ENCODE measurements around the gene DOK6.
"Not testable (repeated sequence)": the region's sequence is repeated elsewhere in the genome, so short reads cannot be mapped to it uniquely, and the experiment has no call there.

Gene DOK6

DNA sequence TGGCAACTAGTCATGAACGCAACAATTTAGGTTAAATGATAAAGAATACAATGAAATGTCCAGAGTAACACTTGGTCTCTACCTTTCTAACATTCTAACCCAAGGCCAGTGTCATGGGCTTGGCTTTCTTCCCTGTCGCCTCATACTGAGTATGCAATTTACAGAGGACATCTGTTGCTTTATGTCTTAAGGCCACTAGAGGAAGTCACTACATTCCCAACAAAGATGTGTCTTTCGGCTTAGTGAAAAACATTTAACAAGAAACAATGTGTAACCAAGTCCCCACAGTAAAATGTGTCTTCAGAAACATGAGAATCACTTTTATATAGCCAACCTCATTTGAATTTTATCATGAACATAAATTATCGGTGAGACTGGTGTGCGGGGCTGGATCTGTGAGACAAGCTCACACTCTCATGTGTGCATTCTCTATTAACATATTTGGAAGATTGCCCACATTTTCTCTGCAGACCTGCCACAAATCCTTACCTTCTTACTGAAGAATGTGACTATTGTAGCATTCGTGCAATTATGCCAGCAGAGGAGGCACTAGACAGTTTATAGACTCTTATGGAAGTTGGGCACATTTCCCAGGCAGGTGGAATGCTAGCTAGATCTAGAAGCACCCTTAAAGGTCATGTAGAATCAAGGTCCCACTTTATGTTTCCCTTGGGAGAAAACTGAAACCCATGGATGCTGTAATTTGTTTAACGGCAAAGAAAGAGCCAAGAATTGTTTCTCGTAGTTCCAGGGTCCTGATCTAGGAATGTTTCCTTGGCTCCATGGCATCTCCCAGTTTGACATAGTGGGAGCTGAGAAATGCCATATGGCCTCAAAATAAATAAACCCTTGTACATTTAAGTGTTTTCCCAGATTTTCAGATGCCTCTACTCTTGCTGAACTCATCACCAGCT, 445.2 kb downstream of the DOK6 start:
- H3K4me3 ChIP-seq (ENCODE audit: extremely low read depth, insufficient read depth, low read length, poor library complexity, severe bottlenecking), result no peak overlapping the region
- WGBS, 2 experiments (ENCODE audit: insufficient coverage in 2 of 2), result 85 to 93% methylated on average over 4 to 6 of the region's 8 CpGs
- no peaks in the 10 kb centered on the region for H3K36me3 ChIP-seq (ENCODE audit: control insufficient read depth, insufficient read depth, low read length)
- H3K4me1 ChIP-seq (ENCODE audit: control insufficient read depth, insufficient read depth, low read length, poor library complexity, severe bottlenecking), result no peaks in the 10 kb centered on the region
- no peaks in the 10 kb centered on the region for H3K9me3 ChIP-seq (ENCODE audit: control insufficient read depth, low read length)
- no peak overlapping the region for H3K27ac ChIP-seq (ENCODE audit: low read depth, low read length, severe bottlenecking)

DNA sequence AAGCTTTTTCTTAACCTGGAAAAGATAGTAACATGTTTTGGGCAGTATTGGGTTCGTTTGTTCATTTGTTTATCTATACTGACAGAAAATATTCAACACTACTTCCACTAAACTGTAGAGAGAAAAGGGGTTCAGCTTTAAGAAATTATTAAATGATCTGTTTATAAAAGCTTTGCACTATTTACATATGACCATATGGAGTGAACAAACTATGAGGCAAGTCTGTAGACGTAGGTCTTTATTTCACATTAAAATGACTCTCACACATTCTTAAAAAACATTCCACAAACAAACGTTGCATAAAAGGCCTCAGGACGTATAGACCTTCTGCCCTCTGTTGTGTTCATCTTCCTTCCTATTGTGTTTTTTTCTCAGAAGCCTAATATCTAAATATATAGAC, 452.4 kb downstream of the DOK6 start:
- Histone ChIP-seq H3K4me1 (ENCODE audit: control insufficient read depth, insufficient read depth, low read length, poor library complexity, severe bottlenecking) (no peaks in the 10 kb centered on the region), H3K36me3 (ENCODE audit: control insufficient read depth, insufficient read depth, low read length) (no peaks in the 10 kb centered on the region), H3K4me3 (ENCODE audit: extremely low read depth, insufficient read depth, low read length, poor library complexity, severe bottlenecking) (no peak overlapping the region), H3K27ac (ENCODE audit: low read depth, low read length, severe bottlenecking) (no peak overlapping the region), H3K9me3 (ENCODE audit: control insufficient read depth, low read length) (no peaks in the 10 kb centered on the region)
- 80 to 100% methylated on average over 2 to 3 of the region's 4 CpGs for WGBS, 2 experiments (ENCODE audit: insufficient coverage in 2 of 2)

GRCh38 chr18:69854455-69854854, 453.8 kb downstream of the DOK6 start:
- WGBS, 2 experiments (ENCODE audit: insufficient coverage in 2 of 2), result no CpG with 5 or more reads among the region's 1 CpG
- Histone ChIP-seq H3K36me3 (ENCODE audit: control insufficient read depth, insufficient read depth, low read length) (no peaks in the 10 kb centered on the region), H3K4me1 (ENCODE audit: control insufficient read depth, insufficient read depth, low read length, poor library complexity, severe bottlenecking) (no peaks in the 10 kb centered on the region), H3K27ac (ENCODE audit: low read depth, low read length, severe bottlenecking) (no peak overlapping the region), H3K9me3 (ENCODE audit: control insufficient read depth, low read length) (no peaks in the 10 kb centered on the region), H3K4me3 (ENCODE audit: extremely low read depth, insufficient read depth, low read length, poor library complexity, severe bottlenecking) (no peak overlapping the region)

DNA sequence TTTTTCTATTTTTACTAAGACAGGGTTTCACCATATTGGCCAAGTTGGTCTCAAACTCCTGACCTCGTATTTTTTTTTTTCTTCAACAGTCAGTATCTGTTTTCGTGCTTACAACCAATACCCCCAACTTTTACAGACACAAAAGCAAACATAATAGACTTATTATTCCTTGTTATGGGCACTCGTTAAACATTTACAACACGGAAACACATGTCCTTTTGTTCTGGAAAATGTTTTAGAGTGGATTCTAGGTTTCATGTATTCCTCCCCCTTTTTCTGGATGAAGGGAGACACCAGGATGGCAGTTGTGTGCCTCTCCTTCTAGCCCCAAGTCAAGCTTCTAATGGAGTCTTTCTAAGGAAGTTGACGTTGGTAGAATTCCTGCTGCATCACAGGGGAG, 458.2 kb downstream of the DOK6 start:
- 89 to 96% methylated on average over 2 to 3 of the region's 5 CpGs for WGBS, 2 experiments (ENCODE audit: insufficient coverage in 2 of 2)
- no peaks in the 10 kb centered on the region for H3K9me3 ChIP-seq (ENCODE audit: control insufficient read depth, low read length)
- no peaks in the 10 kb centered on the region for H3K36me3 ChIP-seq (ENCODE audit: control insufficient read depth, insufficient read depth, low read length)
- no peak overlapping the region for H3K4me3 ChIP-seq (ENCODE audit: extremely low read depth, insufficient read depth, low read length, poor library complexity, severe bottlenecking)
- H3K4me1 ChIP-seq (ENCODE audit: control insufficient read depth, insufficient read depth, low read length, poor library complexity, severe bottlenecking), result no peaks in the 10 kb centered on the region
- H3K27ac ChIP-seq (ENCODE audit: low read depth, low read length, severe bottlenecking), result no peak overlapping the region

DNA sequence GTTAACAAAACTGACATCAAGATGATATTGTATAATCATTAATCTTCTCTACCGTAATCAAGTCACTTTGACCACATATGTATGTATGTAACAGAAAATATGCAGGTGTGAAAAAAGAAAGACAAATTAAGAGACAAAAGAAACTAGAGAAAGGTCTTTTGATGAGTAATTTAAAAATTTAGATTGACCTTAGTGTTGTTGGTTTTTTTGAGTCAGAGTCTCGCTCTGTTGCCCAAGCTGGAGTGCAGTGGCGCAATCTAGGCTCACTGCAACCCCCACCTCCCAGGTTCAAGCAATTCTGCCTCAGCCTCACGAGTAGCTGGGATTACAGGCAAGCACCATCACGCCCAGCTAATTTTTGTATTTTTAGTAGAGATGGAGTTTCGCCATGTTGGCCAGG, 464.1 kb downstream of the DOK6 start:
- WGBS, 2 experiments (ENCODE audit: insufficient coverage in 2 of 2), result 83 to 85% methylated on average over 3 to 4 of the region's 6 CpGs
- not testable (repeated sequence) for H3K36me3 ChIP-seq (ENCODE audit: control insufficient read depth, insufficient read depth, low read length); H3K27ac ChIP-seq (ENCODE audit: low read depth, low read length, severe bottlenecking); H3K4me3 ChIP-seq (ENCODE audit: extremely low read depth, insufficient read depth, low read length, poor library complexity, severe bottlenecking); H3K4me1 ChIP-seq (ENCODE audit: control insufficient read depth, insufficient read depth, low read length, poor library complexity, severe bottlenecking); H3K9me3 ChIP-seq (ENCODE audit: control insufficient read depth, low read length)

DNA sequence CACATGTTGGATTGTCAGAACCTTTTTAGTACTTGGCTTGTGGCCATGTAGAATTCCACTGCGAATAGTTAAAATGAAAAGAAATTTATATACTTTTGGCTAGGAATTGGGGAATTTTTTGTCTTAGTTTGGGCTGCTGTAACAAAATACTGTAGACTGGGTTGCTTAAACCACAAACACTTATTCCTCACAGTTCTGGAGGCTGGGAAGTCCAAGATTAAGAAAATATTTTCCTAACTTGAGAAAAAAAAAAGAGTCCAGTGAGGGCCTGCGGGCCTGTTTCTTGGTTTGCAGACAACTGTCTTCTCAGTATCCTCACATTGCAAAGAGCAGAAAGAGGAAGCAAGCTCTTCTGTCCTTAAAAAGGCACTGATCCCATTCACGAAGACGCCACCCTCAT, 465.1 kb downstream of the DOK6 start:
- H3K36me3 ChIP-seq (ENCODE audit: control insufficient read depth, insufficient read depth, low read length), result no peaks in the 10 kb centered on the region
- H3K27ac ChIP-seq (ENCODE audit: low read depth, low read length, severe bottlenecking), result no peak overlapping the region
- no peaks in the 10 kb centered on the region for H3K4me1 ChIP-seq (ENCODE audit: control insufficient read depth, insufficient read depth, low read length, poor library complexity, severe bottlenecking)
- H3K4me3 ChIP-seq (ENCODE audit: extremely low read depth, insufficient read depth, low read length, poor library complexity, severe bottlenecking), result no peak overlapping the region
- no peaks in the 10 kb centered on the region for H3K9me3 ChIP-seq (ENCODE audit: control insufficient read depth, low read length)
- 0 to 75% methylated on average over 1 of the region's 4 CpGs for whole genome bisulfite sequencing, 2 experiments (ENCODE audit: insufficient coverage in 2 of 2)

- H3K9me3 ChIP-seq (ENCODE audit: control insufficient read depth, low read length), result no peaks in the 10 kb centered on the region
- no CpG with 5 or more reads among the region's 4 CpGs for WGBS, 2 experiments (ENCODE audit: insufficient coverage in 2 of 2)
- no peak overlapping the region for H3K27ac ChIP-seq (ENCODE audit: low read depth, low read length, severe bottlenecking)
- no peaks in the 10 kb centered on the region for H3K36me3 ChIP-seq (ENCODE audit: control insufficient read depth, insufficient read depth, low read length)
- no peaks in the 10 kb centered on the region for H3K4me1 ChIP-seq (ENCODE audit: control insufficient read depth, insufficient read depth, low read length, poor library complexity, severe bottlenecking)
- no peak overlapping the region for H3K4me3 ChIP-seq (ENCODE audit: extremely low read depth, insufficient read depth, low read length, poor library complexity, severe bottlenecking)
Measured at GRCh38 chr18:69866212-69866611, 465.5 kb downstream of the DOK6 start.

GRCh38 chr18:69870736-69871135, 470.0 kb downstream of the DOK6 start:
- Histone ChIP-seq H3K36me3 (ENCODE audit: control insufficient read depth, insufficient read depth, low read length) (no peaks in the 10 kb centered on the region), H3K4me3 (ENCODE audit: extremely low read depth, insufficient read depth, low read length, poor library complexity, severe bottlenecking) (no peak overlapping the region), H3K9me3 (ENCODE audit: control insufficient read depth, low read length) (no peaks in the 10 kb centered on the region), H3K4me1 (ENCODE audit: control insufficient read depth, insufficient read depth, low read length, poor library complexity, severe bottlenecking) (no peaks in the 10 kb centered on the region), H3K27ac (ENCODE audit: low read depth, low read length, severe bottlenecking) (no peak overlapping the region)
- 95 to 100% methylated on average over 2 to 3 of the region's 4 CpGs for WGBS, 2 experiments (ENCODE audit: insufficient coverage in 2 of 2)

DNA sequence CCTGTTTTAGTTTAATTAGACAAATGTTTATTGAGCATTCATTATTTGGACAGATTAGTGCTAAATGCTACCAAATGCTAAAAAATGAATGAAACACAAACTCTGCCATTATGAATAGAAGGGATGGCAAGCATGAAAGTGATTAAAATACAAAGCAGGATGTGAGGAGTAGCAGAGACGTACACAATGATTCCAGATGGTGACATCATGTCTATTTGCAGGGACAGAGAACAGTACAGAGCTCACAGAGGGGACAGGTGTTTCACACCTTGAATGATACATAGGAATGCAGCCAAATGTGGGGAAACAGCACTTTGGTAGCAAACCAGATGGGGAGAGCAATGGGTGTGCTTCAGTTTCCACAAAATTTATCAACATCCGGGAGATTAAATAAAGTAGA, 470.7 kb downstream of the DOK6 start:
- 89 to 93% methylated on average over 1 of the region's 2 CpGs for WGBS, 2 experiments (ENCODE audit: insufficient coverage in 2 of 2)
- no peaks in the 10 kb centered on the region for H3K36me3 ChIP-seq (ENCODE audit: control insufficient read depth, insufficient read depth, low read length)
- H3K4me3 ChIP-seq (ENCODE audit: extremely low read depth, insufficient read depth, low read length, poor library complexity, severe bottlenecking), result no peak overlapping the region
- no peaks in the 10 kb centered on the region for H3K4me1 ChIP-seq (ENCODE audit: control insufficient read depth, insufficient read depth, low read length, poor library complexity, severe bottlenecking)
- H3K27ac ChIP-seq (ENCODE audit: low read depth, low read length, severe bottlenecking), result no peak overlapping the region
- H3K9me3 ChIP-seq (ENCODE audit: control insufficient read depth, low read length), result no peaks in the 10 kb centered on the region

DNA sequence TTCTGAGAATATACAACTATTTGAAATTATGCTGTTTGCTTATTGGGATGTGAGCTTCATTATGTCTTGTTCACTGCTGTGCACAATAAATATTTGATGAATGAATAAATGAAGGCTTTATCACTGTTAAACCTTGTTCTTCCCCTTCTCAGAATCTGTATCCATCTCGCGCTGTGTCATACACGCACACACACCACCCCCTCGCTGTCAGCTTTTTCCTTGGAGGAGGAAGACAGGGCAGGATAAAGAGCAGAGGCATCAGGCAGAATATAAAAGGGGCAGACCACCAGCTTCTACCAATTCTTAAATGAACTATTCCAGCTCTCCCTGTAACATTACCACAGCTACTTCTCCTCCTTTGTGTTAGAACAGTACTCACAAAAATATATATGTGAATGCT, 472.0 kb downstream of the DOK6 start:
- 60% methylated on average over 1 of the region's 4 CpGs; no CpG with 5 or more reads in 1 of the 2 experiments for WGBS, 2 experiments (ENCODE audit: insufficient coverage in 2 of 2)
- Histone ChIP-seq H3K36me3 (ENCODE audit: control insufficient read depth, insufficient read depth, low read length) (no peaks in the 10 kb centered on the region), H3K9me3 (ENCODE audit: control insufficient read depth, low read length) (no peaks in the 10 kb centered on the region), H3K4me1 (ENCODE audit: control insufficient read depth, insufficient read depth, low read length, poor library complexity, severe bottlenecking) (no peaks in the 10 kb centered on the region), H3K27ac (ENCODE audit: low read depth, low read length, severe bottlenecking) (no peak overlapping the region), H3K4me3 (ENCODE audit: extremely low read depth, insufficient read depth, low read length, poor library complexity, severe bottlenecking) (no peak overlapping the region)

DNA sequence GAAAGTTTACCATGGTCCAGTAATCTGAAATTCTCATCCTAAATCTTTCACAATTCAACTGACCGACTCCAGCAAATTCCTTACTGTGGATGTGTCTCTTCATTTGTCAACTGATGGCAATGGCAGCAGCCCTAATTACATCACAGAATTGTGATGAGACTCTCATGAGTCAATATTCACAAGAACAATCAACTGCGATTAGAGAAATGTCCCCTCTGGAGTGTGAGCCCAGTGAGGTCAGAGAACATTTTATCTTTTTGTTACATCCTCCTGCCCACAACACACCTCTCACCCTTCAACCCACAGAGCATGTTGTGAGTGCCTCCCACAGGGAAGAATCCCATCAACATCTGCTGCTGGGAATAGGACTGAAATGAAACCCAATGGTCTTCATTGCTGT, 473.4 kb downstream of the DOK6 start:
- WGBS, 2 experiments (ENCODE audit: insufficient coverage in 2 of 2), result 69 to 91% methylated on average over 1 to 2 of the region's 2 CpGs
- H3K4me3 ChIP-seq (ENCODE audit: extremely low read depth, insufficient read depth, low read length, poor library complexity, severe bottlenecking), result no peak overlapping the region
- no peaks in the 10 kb centered on the region for H3K36me3 ChIP-seq (ENCODE audit: control insufficient read depth, insufficient read depth, low read length)
- H3K9me3 ChIP-seq (ENCODE audit: control insufficient read depth, low read length), result no peaks in the 10 kb centered on the region
- H3K4me1 ChIP-seq (ENCODE audit: control insufficient read depth, insufficient read depth, low read length, poor library complexity, severe bottlenecking), result no peaks in the 10 kb centered on the region
- no peak overlapping the region for H3K27ac ChIP-seq (ENCODE audit: low read depth, low read length, severe bottlenecking)

All from mesodermal cell (in vitro differentiated cells).